GM12878 (cell line): ENCODE measurements around the gene GFRA1. TPM values are rescaled to one million over a fixed set of nuclear protein-coding genes. Genes with fewer than 3 reads are reported as not detected.

Experiments
- ATAC-seq: fragments of 200-7000 bp; cut with Tn5 transposase; 3 replicates; pipeline ENCODE4 v1.9.1; 2020; ENCODE audit warnings: mild to moderate bottlenecking, moderate library complexity
- BruUV-seq: library from RNA; stranded (reverse); fragments of 400-500 nt; replicated peaks from 2 replicates; lab custom pipeline; 2021; lab: Mats Ljungman, UMichigan
- CTCF ChIA-PET: fragments of 300-600 bp; sonication (Branson Sonifier 250); formaldehyde crosslinking; extraction: SDS; loops from one replicate; lab custom pipeline; 2021; ENCODE audit warnings: inconsistent platforms; lab: Yijun Ruan, JAX
- POLR2A ChIA-PET: fragments of 350-600 bp; formaldehyde crosslinking; extraction: SDS; loops from one replicate; lab custom pipeline; 2021; ENCODE audit warnings: inconsistent platforms; lab: Charles Lee
- RAD21 ChIA-PET: fragments of 300-600 bp; sonication (Branson Sonifier 250); formaldehyde crosslinking; loops from one replicate; lab custom pipeline; 2023; ENCODE audit warnings: antibody characterized with exemption; ENCODE audit not compliant: unreplicated experiment; lab: Charles Lee
- SMC1A ChIA-PET: fragments of 300-600 bp; sonication (Branson Sonifier 250); formaldehyde crosslinking; loops from one replicate; lab custom pipeline; 2023; ENCODE audit not compliant: unreplicated experiment, uncharacterized antibody; lab: Charles Lee
- DNase-seq: peaks from one replicate; pipeline ENCODE4 v3.0.0-alpha.2; 2011; ENCODE audit warnings: low read depth, low spot score
- FAIRE-seq: peaks from 3 replicates; lab custom pipeline; 2011; peaks lifted over from hg19 to GRCh38; lab: Jason Lieb, UNC
- H2AFZ ChIP-seq: 2 replicates; pipeline ENCODE4 v1.6.0; 2011; ENCODE audit warnings: low read depth, low read length, control low read depth; ENCODE audit not compliant: control insufficient read depth
- H3K27ac ChIP-seq: 2 replicates; pipeline ENCODE4 v1.5.1; 2011; ENCODE audit warnings: control low read depth; ENCODE audit not compliant: control insufficient read depth, insufficient read depth
- H3K27me3 ChIP-seq, 2 experiments: replicated peaks in 1 of 2; 2 replicates each; pipeline versions ENCODE4 v1.6.0 to v1.6.1; 2011; ENCODE audit warnings: low read length in 1 of 2; ENCODE audit not compliant: control insufficient read depth in 2 of 2, insufficient read depth in 2 of 2
- H3K36me3 ChIP-seq, 2 experiments: 2 replicates each; pipeline ENCODE4 v1.5.1; 2011; ENCODE audit warnings: low read length in 1 of 2; ENCODE audit not compliant: control insufficient read depth in 2 of 2, insufficient read depth in 2 of 2
- H3K4me1 ChIP-seq: 2 replicates; pipeline ENCODE4 v1.6.1; 2011; ENCODE audit warnings: mild to moderate bottlenecking, low read length, moderate library complexity, mixed read lengths; ENCODE audit not compliant: control insufficient read depth, insufficient read depth
- H3K4me2 ChIP-seq: 2 replicates; pipeline ENCODE4 v1.6.0; 2011; ENCODE audit warnings: control low read depth; ENCODE audit not compliant: control insufficient read depth, insufficient read depth
- H3K4me3 ChIP-seq: fragments of 200-600 bp; sonication (generic); 2 replicates; pipeline ENCODE4 v1.5.1; 2016
- H3K79me2 ChIP-seq: 2 replicates; pipeline ENCODE4 v1.6.0; 2011; ENCODE audit warnings: low read length; ENCODE audit not compliant: control insufficient read depth, insufficient read depth
- H3K9ac ChIP-seq: 2 replicates; pipeline ENCODE4 v1.8.0; 2011; ENCODE audit warnings: low read length, control low read depth, mixed read lengths; ENCODE audit not compliant: control insufficient read depth, insufficient read depth
- H3K9me3 ChIP-seq: replicated peaks from 3 replicates; pipeline ENCODE4 v1.5.1; 2011; ENCODE audit warnings: mild to moderate bottlenecking, low read length; ENCODE audit not compliant: control insufficient read depth, insufficient read depth
- H4K20me1 ChIP-seq: 2 replicates; pipeline ENCODE4 v1.6.0; 2011; ENCODE audit not compliant: control insufficient read depth, insufficient read depth
- BCL11A ChIP-seq: IDR thresholded peaks from 2 replicates; pipeline ENCODE4 v1.6.1; 2011; ENCODE audit warnings: low read depth, low read length
- HDAC6 ChIP-seq: fragments of 200-600 bp; sonication (generic); IDR thresholded peaks from one replicate; pipeline ENCODE4 v1.8.0; 2017; ENCODE audit warnings: antibody characterized with exemption; ENCODE audit not compliant: unreplicated experiment
- IKZF1 ChIP-seq: fragments of 450-650 bp; conservative IDR thresholded peaks from 2 replicates; pipeline ENCODE4 v1.6.1; 2017; ENCODE audit warnings: antibody characterized with exemption, mild to moderate bottlenecking
- KAT2A ChIP-seq: conservative IDR thresholded peaks from 2 replicates; pipeline ENCODE4 v1.6.1; 2011; ENCODE audit warnings: low read depth, low read length; ENCODE audit not compliant: control insufficient read depth
- MYB ChIP-seq: fragments of 150-350 bp; IDR thresholded peaks from 2 replicates; pipeline ENCODE4 v1.6.1; 2014; ENCODE audit warnings: mild to moderate bottlenecking, low read depth, low read length, borderline replicate concordance
- NR2F1 ChIP-seq: fragments of 450-650 bp; conservative IDR thresholded peaks from 2 replicates; pipeline ENCODE4 v1.6.1; 2017; ENCODE audit warnings: mild to moderate bottlenecking
- SMARCA5 ChIP-seq: fragments of 450-650 bp; IDR thresholded peaks from 2 replicates; pipeline ENCODE4 v1.6.1; 2017; ENCODE audit warnings: mild to moderate bottlenecking
- SMC3 ChIP-seq: IDR thresholded peaks from 2 replicates; pipeline ENCODE4 v1.6.1; 2011; ENCODE audit warnings: low read length, improper control_type of control experiment, borderline replicate concordance
- WGBS: methylation state at CpG from one replicate; pipeline ENCODE4 v1.1.6; 2016; ENCODE audit warnings: low lambda C conversion rate; ENCODE audit not compliant: insufficient replicate concordance, insufficient coverage; ENCODE audit errors: missing lambda C conversion rate; 5-methylcytosine and 5-hydroxymethylcytosine counted together
- in situ Hi-C: fragments of 300-500 bp; cut with MboI; formaldehyde crosslinking; loops from 9 replicates; pipeline ENCODE4 v1.14.3; 2018; ENCODE audit warnings: mixed read lengths
- intact Hi-C: fragments of 100-400 bp; cut with micrococcal nuclease; formaldehyde crosslinking; loops from one replicate; pipeline ENCODE4 v1.14.2; 2022; ENCODE audit not compliant: unreplicated experiment
- polyA plus RNA-seq, 11 experiments: library from polyadenylated mRNA; depleted of rRNA in 4 of 11; unstranded in 6 of 11; stranded (reverse) in 5 of 11; fragments of >200 nt; fragmentation: Nextera tagmentation in 4 of 11; fragmentation: Illumina TruSeq in 1 of 11; extraction: Ambion mirVana in 4 of 11; extraction: Trizol in 1 of 11; gene quantifications; 1 replicate in 1 of 11; 2 replicates in 10 of 11; pipeline versions ENCODE4 v1.2.1 to v1.2.3, GENCODE V29; 2011 to 2016; ENCODE audit warnings: inconsistent platforms in 2 of 11, missing spikeins in 2 of 11, low read depth in 1 of 11
- total RNA-seq, 4 experiments: library from RNA; depleted of rRNA in 3 of 4; stranded (reverse); fragments of >200 nt in 3 of 4; fragmentation: Illumina TruSeq in 1 of 4; extraction: Trizol in 1 of 4; gene quantifications; 2 replicates each; pipeline versions ENCODE4 v1.2.1 to v1.2.3, GENCODE V29; 2013 to 2021
- TF ChIP-seq, protein P1 (sequence below): fragments of 450-650 bp; IDR thresholded peaks from 2 replicates; pipeline ENCODE4 v1.6.1; 2016; ENCODE audit warnings: mild to moderate bottlenecking
- TF ChIP-seq, protein P2 (sequence below): fragments of 450-650 bp; IDR thresholded peaks from 2 replicates; pipeline ENCODE4 v1.6.1; 2017; ENCODE audit warnings: low read depth, mild to moderate bottlenecking, moderate library complexity

The GFRA1 gene
- total and polyA plus RNA-seq, 10 of the 15 experiments (the other 5 are each of a cell fraction or from before 2014, with no cell fraction given): 0.05 to 0.19 TPM; not detected in 8

DNA sequence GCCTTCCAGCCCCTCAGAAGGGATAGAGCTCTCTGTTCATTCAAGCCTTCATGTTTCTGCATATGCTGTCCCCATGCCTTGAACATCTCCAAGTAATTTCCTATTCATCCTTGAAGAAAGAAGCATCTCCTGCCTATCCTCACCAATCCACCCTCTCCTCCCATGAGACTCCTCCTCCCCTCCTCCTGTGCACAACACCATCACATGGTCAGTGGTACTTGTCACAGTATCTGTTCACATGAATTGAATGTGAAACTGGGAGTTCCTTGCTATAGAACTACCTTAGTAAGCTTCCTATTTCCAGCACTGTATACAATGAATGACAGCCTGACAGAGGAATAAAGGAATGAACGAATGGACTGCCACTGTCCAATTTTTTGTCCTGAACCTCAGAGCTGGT is 115.5 kb downstream of the GFRA1 start:
- H3K4me3 ChIP-seq: no peak overlapping the region
- no peaks in the 10 kb centered on the region for H3K36me3 ChIP-seq
- H3K9me3 ChIP-seq: no peaks in the 10 kb centered on the region
- TF ChIP-seq, protein P1, sequence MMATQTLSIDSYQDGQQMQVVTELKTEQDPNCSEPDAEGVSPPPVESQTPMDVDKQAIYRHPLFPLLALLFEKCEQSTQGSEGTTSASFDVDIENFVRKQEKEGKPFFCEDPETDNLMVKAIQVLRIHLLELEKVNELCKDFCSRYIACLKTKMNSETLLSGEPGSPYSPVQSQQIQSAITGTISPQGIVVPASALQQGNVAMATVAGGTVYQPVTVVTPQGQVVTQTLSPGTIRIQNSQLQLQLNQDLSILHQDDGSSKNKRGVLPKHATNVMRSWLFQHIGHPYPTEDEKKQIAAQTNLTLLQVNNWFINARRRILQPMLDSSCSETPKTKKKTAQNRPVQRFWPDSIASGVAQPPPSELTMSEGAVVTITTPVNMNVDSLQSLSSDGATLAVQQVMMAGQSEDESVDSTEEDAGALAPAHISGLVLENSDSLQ: no peak
- TF ChIP-seq SMC3 (no peak), HDAC6 (no peak)
- TF ChIP-seq, protein P2, sequence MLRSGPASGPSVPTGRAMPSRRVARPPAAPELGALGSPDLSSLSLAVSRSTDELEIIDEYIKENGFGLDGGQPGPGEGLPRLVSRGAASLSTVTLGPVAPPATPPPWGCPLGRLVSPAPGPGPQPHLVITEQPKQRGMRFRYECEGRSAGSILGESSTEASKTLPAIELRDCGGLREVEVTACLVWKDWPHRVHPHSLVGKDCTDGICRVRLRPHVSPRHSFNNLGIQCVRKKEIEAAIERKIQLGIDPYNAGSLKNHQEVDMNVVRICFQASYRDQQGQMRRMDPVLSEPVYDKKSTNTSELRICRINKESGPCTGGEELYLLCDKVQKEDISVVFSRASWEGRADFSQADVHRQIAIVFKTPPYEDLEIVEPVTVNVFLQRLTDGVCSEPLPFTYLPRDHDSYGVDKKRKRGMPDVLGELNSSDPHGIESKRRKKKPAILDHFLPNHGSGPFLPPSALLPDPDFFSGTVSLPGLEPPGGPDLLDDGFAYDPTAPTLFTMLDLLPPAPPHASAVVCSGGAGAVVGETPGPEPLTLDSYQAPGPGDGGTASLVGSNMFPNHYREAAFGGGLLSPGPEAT: no peak
- no peak for FAIRE-seq
- no peaks in the 10 kb centered on the region for H3K4me1 ChIP-seq
- no TSS peak for BruUV-seq
- no peak overlapping the region for H3K4me2 ChIP-seq
- in situ Hi-C loops (no loop called here), intact Hi-C loops (no loop called here)
- H3K27me3 ChIP-seq: no peaks in the 10 kb centered on the region; a peak in 1 of 4 replicates
- ChIA-PET POLR2A (no interaction called here), RAD21 (no interaction called here), CTCF (no interaction called here), SMC1A (no interaction called here)
- H3K79me2 ChIP-seq: no peaks in the 10 kb centered on the region
- H3K9ac ChIP-seq: no peak overlapping the region
- no peaks in the 10 kb centered on the region for H4K20me1 ChIP-seq
- ATAC-seq: no peak
- no peak for DNase-seq
- H2AFZ ChIP-seq: no peak overlapping the region
- no peak overlapping the region for H3K27ac ChIP-seq
- WGBS: 0% methylated on average over 1 of the region's 1 CpG

- BruUV-seq: no TSS peak
- TF ChIP-seq NR2F1 (no peak), SMARCA5 (no peak), MYB (no peak), KAT2A (no peak), BCL11A (no peak), IKZF1 (no peak)
- TF ChIP-seq, all 136 proteins: peak for 0
- Histone ChIP-seq H3K9me3 (no peaks in the 10 kb centered on the region), H3K36me3 (no peaks in the 10 kb centered on the region), H3K9ac (no peak overlapping the region), H3K4me2 (no peak overlapping the region), H4K20me1 (no peaks in the 10 kb centered on the region), H3K4me3 (no peak overlapping the region), H3K27me3 (no peaks in the 10 kb centered on the region; a peak in 1 of 4 replicates), H2AFZ (no peak overlapping the region), H3K4me1 (no peaks in the 10 kb centered on the region), H3K79me2 (no peaks in the 10 kb centered on the region), H3K27ac (no peak overlapping the region)
- ATAC-seq: no peak
- 3% methylated on average over 5 of the region's 5 CpGs for WGBS
- in situ Hi-C loops: no loop called here
- CTCF ChIA-PET: no interaction called here
- RAD21 ChIA-PET: no interaction called here
- no peak for DNase-seq
- SMC1A ChIA-PET: no interaction called here
- intact Hi-C loops: no loop called here
- no peak for FAIRE-seq
- POLR2A ChIA-PET: no interaction called here
Observed at GRCh38 chr10:116156819-116157218, 116.2 kb downstream of the GFRA1 start.
